Stimulated activated CD4-positive, alpha-beta T cell treated with anti-CD3 and anti-CD28 coated beads, TNF-alpha, amount 100 ng/mL, for 1 hour (primary cell): Measurements from ENCODE around the gene PLCE1.
"Not testable (repeated sequence)": the region's sequence is repeated elsewhere in the genome, so short reads cannot be mapped to it uniquely, and the experiment has no call there.

Experiments used
- DNase-seq, 3 donors: peaks; one replicate each; pipeline ENCODE4 v3.0.0-alpha.2; 2020; ENCODE audit warnings: low read depth in 3 of 3, low spot score in 1 of 3

Gene PLCE1

DNA sequence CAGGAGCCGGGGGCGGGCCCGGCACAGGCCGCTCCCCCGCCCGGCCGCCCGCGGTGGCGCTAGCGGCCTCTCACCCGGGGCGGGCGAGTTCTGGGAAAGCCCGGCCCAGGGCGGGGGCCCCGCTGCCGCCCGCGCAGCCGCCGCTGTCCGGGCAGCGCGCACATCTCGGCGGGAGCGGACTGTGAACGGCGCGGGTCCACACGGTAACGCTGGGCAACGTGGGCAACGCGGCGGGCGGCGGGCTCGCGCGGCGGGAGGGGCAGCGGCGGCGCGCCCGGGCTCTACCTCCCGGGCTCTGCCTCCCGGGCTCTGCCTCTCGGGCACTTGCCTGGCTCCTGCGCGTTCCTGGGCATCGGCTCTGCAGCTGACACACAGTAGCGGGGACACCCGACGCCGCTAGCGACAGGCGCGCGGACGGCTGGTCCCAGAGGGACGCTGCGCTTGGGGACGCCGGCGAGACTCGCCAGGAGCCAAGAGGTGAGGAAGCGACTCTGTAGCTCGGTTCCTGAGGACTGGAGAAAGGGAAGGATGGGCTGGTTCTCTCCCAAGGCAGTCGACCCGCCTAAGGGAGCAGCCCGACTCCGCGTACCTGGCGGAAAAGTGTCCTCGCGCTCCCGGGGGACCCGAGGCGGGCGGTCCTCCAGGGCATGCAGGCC lies at the start of gene PLCE1:
Gene PLCE1 (plus strand): TSS at position 150 of the 656 bp plus-strand sequence. CDS start 37,116 bp downstream, outside the sequence.
- no peak for DNase-seq

DNA sequence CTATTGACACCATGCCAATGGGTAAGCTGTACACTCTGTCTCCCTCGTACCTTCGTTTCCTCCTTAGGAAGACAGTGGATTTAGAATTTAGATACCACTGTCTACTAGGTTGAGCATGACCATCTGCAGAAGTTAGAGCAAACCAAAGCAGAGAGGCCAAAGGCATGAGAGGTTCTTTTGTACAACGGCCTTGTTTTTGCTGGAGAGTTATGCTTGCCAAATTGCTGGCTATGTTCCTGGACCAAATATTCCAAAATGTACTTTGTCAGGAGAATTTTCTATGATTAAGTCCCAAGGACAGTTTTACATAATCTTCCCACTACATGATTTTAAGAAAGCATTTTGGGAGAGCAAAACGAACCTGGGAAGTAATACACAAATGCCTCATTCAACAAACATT lies 47.9 kb upstream of the PLCE1 start:
- no peak for DNase-seq

DNA sequence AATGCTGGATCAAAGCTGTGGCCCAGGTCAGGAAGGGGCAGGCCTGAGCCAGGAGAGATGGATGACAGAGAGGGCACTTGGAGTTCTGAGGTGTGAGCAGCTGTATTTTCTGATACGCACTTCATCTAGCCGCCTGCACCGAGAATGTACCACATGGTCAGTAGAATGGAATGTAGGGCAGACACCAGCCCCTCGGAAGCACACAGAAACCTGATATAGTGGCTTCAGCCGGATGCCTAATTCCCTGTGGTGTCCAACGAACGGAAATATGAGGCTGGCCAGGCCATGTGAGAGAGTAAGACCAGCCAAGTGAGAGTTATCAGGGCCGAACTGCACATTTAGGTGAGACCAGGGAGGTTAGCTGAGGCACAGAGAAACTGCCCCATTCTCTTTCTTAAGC lies 46.7 kb upstream of the PLCE1 start:
- DNase-seq = no peak

DNA sequence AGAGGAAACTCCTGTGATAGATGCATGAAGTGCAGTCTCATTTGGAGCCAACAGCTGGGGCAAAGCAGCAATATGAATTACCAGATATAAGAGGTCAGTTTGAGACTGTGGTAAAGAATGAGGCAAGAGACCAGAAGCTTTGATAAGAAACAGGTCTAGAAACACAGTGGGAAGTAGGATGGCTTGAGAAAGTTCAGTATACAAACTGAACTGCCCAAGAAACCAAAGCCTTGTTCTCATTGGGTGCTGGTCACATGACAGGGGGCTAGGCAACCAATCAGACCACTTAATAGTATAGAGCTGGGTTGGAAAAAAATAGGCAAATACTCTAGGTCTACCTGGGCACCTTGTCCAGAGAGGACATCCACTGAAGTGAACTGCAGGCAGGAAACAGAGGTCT lies 46.2 kb upstream of the PLCE1 start:
- DNase-seq = no peak

DNA sequence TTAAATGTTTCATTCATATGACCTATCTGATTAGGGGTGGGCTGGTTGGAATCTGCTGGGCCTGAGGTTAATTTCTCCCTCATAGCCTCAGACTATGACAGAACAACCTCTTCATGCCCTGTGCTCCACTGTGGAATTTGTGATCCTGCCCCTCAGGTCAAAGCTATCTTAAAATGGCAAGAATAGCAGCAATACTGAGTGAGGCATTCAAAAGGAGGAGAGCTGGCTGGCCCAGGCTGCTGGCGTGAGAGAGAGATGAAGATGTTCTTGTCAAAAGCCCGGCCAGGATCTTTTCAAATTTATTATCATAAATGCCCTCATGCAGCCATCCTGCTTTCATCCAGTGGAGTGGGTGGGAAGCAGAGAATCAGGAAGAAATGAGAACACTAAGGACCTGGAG lies 41.8 kb upstream of the PLCE1 start:
- no peak for DNase-seq

DNA sequence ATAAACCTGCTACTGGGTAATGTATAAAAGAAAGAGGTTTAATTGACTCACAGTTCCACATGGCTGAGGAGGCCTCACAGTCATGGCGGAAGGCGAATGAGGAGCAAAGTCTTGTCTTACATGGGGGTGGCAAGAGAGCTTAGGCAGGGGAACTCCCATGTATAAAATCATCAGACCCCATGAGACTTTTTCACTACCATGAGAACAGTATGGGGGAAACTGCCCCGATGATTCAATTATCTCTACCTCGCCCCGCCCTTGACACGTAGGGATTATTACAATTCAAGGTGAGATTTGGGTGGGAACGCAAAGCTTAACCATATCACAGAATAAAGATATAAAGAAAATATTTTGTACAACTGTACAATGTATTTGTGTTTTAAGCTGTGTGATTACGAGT lies 39.4 kb upstream of the PLCE1 start:
- DNase-seq = no peak

DNA sequence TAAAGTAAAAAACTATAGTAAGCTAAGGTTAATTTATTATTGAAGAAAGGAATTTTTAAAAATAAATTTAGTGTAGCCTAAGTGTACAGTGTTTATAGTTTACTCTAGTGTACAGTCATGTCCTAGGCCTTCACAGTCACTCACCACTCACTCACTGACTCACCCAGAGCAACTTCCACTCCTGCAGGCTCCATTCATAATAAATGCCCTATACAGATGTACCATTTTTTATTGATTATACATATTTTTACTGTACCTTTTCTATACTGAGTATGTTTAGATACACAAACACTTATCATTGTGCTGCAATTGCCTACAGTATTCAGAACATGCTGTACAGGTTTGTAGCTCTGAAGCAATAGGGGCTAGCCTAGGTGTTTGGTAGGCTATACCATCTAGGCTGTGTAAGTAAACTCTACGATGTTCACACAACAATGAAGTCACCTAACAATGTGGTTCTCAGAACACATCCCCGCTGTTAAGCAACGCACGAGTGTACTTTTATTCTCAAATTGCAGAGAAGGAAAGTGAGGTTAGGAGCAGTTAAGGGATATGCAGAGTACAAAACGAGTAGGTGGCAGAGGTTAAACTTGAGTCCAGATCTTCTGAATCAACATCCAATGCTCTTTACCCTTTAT lies 38.9 kb upstream of the PLCE1 start:
- DNase-seq = no peak

DNA sequence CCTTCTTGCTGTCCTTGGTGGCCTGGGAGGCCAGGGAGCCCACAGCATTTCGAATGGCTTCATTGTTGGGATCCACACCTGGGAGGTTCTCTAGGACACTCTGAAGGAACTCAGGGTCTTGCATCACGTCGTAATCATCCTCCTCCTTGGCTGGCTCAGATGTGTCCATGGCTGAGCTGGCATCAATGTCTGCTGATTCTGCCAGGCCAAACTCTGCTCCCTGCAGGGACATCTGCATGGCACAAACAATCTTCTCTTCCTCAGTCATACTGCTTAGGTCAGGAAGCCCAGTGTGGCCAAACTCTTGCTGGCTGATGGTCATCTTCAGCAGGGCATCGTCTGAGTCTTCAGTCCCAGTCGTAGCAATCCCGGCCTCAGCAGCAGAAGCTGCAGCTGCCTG lies 34.9 kb upstream of the PLCE1 start:
- DNase-seq = no peak

DNA sequence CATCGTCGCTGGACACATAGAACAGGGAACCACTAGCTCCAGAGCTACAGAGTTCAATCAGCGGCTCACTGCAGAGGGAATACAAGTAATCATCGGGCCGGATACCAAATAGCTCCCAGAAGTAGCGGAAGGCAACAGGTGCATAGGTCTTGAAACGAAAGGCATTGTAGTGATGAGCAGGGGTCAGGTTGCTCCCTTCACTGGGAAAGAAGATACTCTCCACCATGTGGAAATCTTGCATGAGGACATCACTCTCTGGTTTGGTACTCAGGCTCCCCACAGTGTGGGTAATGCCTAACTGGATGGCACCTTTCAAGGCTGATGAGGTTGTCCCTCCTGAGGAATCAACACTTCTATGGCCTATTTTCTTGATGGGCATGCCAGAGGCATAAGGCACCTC lies 32.7 kb upstream of the PLCE1 start:
- DNase-seq = not testable (repeated sequence)

DNA sequence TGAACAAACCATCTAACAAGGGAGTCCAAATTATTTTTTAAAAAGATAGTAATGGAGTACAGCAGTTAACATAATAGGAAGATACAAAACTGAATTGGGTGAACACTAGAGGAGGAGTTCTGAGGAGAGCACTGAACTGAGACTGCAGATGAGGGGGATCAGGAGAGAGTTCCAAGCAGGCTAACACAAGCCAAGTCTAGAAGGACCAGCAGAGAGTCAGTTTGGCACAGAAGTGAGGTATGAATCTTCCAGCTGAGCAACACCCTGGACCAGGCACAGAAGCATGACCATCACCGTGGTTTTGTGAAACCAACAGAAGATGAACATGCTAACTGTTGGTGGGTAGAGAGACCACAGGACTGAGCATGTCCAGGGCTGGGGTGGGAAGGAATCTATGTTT lies 30.8 kb upstream of the PLCE1 start:
- no peak for DNase-seq

DNA sequence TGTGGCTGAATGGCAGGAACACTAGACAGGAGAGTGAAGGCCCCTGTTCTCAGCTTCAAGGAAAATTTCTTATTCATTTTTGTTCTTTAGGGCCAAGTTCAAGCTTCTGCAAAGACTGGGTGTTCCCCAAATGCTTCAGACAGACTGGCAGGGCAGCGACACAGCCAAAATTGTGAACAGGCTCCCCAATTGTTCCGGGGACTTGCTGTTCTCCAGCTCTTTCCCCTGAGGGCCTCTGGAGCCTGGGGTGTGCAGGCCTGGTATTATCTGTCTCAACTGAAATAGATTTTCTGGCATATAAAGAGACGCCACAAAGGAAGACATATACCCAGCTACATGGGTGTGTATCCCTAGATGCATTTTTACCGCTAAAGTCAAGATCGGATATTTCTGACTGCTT lies 30.3 kb upstream of the PLCE1 start:
- DNase-seq = no peak

DNA sequence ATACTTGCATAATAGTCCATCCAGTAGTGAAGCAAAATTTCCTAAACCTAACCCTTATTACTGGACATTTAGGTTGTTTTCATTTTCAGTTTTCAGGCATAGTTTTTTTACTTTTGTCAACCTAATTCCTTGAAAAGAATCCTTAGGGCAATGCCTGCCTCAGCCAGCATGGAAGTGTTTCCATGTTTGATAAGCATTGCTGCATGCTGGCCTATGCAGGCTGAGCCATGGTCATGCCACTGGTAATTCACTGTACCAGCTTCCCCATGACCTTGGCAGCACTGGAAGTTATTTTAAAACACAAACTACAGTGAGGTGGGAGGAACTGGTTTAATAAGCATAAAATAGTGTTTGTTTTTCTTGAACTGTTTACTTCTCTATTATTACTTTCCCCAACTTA lies 27.8 kb upstream of the PLCE1 start:
- no peak for DNase-seq

DNA sequence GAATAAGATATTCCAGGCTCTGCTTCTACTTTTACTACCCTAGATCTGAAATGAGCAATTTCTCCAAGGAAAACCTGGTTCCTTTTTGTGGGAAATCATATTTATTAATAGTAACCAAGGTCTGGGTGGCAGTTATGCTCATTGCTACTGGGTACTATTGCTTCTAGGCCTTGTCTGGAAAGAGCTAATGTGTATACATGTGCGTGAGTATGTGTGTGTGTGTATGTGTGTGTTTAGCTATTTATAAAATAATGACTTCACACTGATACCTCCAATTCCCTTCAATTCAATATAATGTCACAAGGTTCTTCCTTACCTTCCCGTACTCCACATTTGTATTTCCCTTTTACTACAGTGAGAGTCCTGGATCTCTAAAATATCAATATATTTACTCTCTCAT lies 26.0 kb upstream of the PLCE1 start:
- DNase-seq = no peak

DNA sequence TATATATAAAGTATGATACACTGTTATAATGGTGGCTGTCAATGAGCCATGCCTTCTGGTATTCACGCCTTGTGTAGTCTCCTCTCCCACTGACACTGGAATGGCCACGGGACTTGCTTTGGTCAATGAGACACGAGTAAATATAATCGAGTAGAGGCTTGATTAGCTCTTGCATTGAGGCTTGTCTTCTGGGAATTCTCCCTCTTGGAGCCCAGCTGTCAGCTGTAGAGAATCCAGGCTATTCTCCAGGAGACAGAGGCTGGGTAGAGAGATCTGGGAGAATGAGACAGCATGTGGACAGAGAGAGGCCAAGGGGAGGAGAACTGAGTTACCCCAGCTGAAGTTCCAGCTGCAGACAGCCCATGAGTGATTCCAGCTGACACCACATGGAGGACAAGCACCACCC lies 25.2 kb upstream of the PLCE1 start:
- DNase-seq = no peak

DNA sequence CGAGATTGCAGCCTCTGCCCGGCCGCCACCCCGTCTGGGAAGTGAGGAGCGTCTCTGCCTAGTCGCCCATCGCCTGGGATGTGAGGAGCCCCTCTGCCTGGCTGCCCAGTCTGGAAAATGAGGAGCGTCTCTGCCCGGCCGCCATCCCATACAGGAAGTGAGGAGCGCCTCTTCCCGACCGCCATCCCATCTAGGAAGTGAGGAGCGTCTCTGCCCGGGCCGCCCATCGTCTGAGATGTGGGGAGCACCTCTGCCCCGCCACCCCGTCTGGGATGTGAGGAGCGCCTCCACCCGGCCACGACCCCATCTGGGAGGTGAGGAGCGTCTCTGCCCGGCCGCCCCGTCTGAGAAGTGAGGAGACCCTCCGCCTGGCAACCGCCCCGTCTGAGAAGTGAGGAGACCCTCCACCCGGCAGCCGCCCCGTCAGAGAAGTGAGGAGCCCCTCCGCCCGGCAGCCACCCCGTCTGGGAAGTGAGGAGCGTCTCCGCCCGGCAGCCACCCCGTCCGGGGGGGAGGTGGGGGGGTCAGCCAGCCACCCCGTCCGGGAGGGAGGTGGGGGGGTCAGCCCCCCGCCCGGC lies 23.2 kb upstream of the PLCE1 start:
- not testable (repeated sequence) for DNase-seq

DNA sequence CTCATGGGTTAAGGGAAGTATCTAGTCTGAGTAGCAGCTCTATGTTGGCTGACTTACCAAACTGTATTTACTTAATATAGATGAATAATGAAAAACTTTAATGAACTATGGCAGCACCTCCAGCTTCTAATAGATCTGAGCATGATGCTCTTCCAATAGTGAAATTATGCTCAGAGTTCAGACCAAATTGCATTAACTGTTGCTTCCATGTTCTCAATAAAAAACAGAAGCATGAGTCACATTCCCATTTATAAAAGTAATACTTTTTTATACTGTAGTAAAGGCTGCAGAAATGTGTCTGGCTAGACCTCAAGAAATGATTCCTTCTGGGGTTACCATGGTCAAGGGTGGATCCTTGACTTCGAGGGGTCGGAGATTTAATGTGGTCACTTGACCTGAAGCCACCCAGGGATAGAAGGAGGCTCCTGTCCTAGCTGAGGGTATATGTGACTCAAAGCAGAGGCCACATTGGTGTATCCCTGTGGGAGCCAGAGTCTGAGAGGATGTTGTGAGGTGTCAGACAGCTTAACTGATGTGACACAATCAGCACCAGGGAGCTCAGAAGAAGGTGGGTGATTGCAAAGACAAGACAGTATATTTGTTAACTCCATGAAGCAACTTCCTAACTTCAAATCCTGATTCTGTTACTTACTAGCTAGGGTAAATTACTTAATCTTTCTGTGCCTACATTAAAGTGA lies 19.8 kb upstream of the PLCE1 start:
- DNase-seq = no peak

DNA sequence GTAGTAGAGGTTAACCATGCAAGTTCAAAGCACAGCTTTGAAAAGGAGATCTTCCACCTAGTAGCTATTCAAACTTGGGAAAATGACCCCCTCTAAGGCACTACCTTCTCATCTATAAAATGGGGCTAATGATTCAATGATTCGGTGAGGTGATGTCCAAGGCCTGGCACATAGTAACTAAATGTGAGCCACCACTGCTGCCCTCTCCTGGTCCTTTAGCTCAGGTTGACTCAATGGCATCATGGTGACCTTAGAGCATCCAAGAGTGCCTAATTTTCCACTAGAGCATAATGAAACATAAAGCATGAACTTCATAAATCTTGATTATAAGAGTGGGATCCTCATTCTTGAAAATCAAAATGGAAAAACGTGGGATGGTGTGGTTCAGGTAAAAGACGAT lies 16.3 kb upstream of the PLCE1 start:
- DNase-seq = no peak

DNA sequence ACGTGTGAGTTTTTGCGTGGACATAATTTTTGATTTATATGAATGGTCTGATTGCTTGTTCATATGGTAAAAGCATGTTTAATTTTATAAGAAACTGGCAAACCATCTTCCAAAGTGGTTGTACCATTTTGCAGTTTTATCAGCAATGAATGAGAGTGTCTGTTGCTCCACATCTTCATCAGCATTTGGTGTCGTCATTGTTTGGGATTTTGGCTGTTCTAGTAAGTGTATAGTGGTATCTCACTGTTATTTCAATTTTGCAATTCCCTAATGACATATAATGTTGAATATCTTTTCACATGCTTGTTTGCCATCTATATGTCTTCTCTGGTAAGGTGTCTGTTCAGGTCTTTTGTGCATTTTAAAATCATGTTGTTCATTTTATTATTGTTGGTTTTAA lies 13.2 kb upstream of the PLCE1 start:
- no peak for DNase-seq

DNA sequence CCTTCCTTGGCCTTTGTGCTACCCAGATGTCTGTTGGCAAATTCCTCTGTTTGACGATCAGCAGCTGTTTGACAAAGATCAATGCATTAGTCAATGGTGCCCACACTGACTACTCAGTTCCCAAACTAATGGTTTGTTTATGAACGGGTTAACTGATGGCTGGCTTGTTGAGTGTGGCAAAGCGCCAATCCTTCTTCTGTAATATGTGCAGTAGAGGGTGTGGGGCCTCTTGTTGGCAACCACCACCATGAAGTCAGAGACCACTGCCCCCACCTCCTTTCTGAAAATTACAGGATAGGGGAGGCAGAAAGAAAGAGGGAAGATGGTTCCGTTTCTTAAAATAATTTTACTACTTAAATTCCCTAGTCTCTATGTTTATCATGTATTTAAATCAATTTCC lies 2.6 kb upstream of the PLCE1 start:
- no peak for DNase-seq

DNA sequence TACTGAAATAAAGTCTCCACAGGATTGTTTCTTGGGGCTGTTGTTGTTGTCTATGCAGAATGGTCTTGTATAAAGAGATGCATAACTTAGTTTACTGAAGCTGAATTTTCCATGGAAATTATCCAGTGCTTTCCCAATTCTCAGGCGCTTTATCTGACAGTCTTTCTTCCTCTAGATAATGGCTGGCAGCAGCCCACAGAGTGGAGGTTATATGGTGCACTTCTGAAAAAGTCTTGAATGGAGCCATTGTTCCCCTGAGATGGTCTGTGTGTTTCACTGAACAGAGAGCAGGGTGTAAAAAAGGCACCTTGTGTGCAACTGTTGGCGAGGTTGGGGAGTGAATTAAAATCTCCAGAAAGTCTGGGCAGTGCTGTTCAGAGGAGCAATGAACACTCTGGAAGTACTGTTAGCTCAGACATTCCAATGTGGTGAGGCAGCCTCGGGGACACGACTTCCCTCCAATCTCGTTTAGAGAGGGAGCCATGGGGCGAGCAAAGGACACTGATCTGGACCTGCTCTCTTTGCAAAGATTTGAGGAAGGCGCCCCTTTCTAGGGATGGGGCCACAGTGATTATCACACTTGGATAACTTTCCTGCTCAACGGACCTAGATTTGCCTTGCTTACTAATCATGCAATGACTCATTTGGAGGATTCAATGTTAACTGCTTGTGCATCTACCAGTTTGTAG lies 2.0 kb upstream of the PLCE1 start:
- DNase-seq = no peak

DNA sequence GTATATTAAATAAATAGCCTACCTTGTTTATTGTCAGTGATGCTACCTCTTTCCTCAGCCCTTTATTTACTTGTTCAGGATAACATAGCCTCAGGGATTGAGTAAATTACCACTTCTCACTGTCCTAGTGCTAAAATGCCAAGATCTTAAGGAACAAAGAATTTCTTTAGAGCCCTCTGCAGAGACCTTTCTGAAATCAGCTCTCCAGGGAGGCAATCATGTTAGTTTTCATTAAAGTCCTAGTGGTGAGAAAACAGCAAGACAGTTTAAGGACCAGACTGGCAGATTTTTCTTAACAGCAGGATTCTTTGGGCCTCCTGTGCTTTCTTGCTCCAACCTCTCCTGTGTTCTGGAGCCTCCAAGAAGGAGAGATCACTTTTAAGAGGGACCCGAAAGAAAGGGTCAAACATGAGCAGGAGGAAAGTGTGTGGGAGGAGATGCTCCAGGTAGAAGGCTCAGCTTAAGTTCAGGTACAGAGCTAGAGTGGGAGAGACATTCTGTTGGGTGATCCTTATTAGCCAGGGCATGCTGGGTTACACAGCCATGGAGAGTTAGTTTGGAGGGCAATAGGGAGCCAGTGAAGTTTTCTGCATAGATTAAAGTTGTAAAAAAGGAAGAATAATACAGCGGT lies 1.2 kb upstream of the PLCE1 start:
- DNase-seq = no peak
